GM23338 (cell line): Measurements from ENCODE around the gene BTRC.
"Not testable (repeated sequence)": the region's sequence is repeated elsewhere in the genome, so short reads cannot be mapped to it uniquely, and the experiment has no call there.

ENCODE experiments used
- EZH2 ChIP-seq: fragments of 200-600 bp; sonication (generic); IDR thresholded peaks from one replicate; pipeline ENCODE4 v1.8.0; 2017; ENCODE audit warnings: antibody characterized with exemption, mild to moderate bottlenecking, low read depth; ENCODE audit not compliant: unreplicated experiment
- NANOG ChIP-seq: IDR thresholded peaks from 2 replicates; pipeline ENCODE4 v1.6.1; 2016; ENCODE audit warnings: antibody characterized with exemption, borderline replicate concordance
- POLR2AphosphoS5 ChIP-seq: IDR thresholded peaks from 2 replicates; pipeline ENCODE4 v1.6.1; 2016; ENCODE audit warnings: antibody characterized with exemption, low read depth
- ZNF114 ChIP-seq: fragments of 250-450 bp; sonication (Bioruptor Pico); IDR thresholded peaks from 2 replicates; pipeline ENCODE4 v1.5.0; 2020; ENCODE audit warnings: mild to moderate bottlenecking, moderate library complexity
- TF ChIP-seq, protein P1 (sequence below), 2 experiments: fragments of 200-600 bp in 1 of 2; sonication (generic) in 1 of 2; conservative IDR thresholded peaks; 2 replicates each; pipeline versions ENCODE4 v1.5.1 to v1.6.1; 2016 to 2017; ENCODE audit warnings: antibody characterized with exemption in 2 of 2, low read depth in 2 of 2, mild to moderate bottlenecking in 2 of 2, moderate library complexity in 1 of 2
- TF ChIP-seq, protein P2 (sequence below): IDR thresholded peaks from one replicate; pipeline ENCODE4 v1.6.1; 2018; ENCODE audit warnings: antibody characterized with exemption; ENCODE audit not compliant: unreplicated experiment

DNA sequence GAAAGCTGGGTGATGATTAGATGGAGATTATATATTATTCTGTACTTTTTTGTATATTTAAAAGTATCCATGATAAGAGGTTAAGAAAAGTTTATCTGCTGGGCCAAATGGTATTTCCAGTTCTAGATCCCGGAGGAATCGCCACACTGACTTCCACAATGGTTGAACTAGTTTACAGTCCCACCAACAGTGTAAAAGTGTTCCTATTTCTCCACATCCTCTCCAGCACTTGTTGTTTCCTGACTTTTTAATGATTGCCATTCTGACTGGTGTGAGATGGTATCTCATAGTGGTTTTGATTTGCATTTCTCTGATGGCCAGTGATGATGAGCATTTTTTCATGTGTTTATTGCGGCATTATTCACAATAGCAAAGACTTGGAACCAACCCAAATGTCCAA, 20.0 kb downstream of the BTRC start:
- TF ChIP-seq, protein P1, sequence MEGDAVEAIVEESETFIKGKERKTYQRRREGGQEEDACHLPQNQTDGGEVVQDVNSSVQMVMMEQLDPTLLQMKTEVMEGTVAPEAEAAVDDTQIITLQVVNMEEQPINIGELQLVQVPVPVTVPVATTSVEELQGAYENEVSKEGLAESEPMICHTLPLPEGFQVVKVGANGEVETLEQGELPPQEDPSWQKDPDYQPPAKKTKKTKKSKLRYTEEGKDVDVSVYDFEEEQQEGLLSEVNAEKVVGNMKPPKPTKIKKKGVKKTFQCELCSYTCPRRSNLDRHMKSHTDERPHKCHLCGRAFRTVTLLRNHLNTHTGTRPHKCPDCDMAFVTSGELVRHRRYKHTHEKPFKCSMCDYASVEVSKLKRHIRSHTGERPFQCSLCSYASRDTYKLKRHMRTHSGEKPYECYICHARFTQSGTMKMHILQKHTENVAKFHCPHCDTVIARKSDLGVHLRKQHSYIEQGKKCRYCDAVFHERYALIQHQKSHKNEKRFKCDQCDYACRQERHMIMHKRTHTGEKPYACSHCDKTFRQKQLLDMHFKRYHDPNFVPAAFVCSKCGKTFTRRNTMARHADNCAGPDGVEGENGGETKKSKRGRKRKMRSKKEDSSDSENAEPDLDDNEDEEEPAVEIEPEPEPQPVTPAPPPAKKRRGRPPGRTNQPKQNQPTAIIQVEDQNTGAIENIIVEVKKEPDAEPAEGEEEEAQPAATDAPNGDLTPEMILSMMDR (conservative IDR thresholded peaks at IDR 0.05; ENCODE audit: low read depth in 2 of 2): not testable (repeated sequence)
- TF ChIP-seq, protein P2, sequence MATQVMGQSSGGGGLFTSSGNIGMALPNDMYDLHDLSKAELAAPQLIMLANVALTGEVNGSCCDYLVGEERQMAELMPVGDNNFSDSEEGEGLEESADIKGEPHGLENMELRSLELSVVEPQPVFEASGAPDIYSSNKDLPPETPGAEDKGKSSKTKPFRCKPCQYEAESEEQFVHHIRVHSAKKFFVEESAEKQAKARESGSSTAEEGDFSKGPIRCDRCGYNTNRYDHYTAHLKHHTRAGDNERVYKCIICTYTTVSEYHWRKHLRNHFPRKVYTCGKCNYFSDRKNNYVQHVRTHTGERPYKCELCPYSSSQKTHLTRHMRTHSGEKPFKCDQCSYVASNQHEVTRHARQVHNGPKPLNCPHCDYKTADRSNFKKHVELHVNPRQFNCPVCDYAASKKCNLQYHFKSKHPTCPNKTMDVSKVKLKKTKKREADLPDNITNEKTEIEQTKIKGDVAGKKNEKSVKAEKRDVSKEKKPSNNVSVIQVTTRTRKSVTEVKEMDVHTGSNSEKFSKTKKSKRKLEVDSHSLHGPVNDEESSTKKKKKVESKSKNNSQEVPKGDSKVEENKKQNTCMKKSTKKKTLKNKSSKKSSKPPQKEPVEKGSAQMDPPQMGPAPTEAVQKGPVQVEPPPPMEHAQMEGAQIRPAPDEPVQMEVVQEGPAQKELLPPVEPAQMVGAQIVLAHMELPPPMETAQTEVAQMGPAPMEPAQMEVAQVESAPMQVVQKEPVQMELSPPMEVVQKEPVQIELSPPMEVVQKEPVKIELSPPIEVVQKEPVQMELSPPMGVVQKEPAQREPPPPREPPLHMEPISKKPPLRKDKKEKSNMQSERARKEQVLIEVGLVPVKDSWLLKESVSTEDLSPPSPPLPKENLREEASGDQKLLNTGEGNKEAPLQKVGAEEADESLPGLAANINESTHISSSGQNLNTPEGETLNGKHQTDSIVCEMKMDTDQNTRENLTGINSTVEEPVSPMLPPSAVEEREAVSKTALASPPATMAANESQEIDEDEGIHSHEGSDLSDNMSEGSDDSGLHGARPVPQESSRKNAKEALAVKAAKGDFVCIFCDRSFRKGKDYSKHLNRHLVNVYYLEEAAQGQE: not testable (repeated sequence)
- not testable (repeated sequence) for TF ChIP-seq EZH2, NANOG, ZNF114, POLR2AphosphoS5
